ENCODE results near the gene HDGFL3.

- TF ChIP-seq POLR2A (IDR thresholded peaks at IDR 0.05) (no peak), CTCF (IDR thresholded peaks at IDR 0.05) (no peak)
Observed at GRCh38 chr15:83110381-83110780, 97.2 kb downstream of the HDGFL3 start.
